Heart left ventricle (tissue), 16 donors: Measurements from ENCODE around the gene SNN. TPM values are rescaled to one million over a fixed set of nuclear protein-coding genes. Genes with fewer than 3 reads are reported as not detected.

ENCODE experiments used
- ATAC-seq, 4 donors: fragments of 200-7000 bp; cut with Tn5 transposase; one replicate each; pipeline ENCODE4 v1.9.1; 2020 to 2022; ENCODE audit warnings: moderate library complexity in 4 of 4, mild to moderate bottlenecking in 3 of 4, moderate number of reproducible peaks in 1 of 4
- DNase-seq, 5 donors: peaks; one replicate each; pipeline ENCODE4 v3.0.0-alpha.2; 2020
- H3K27ac ChIP-seq, 12 donors: fragments of 200-600 bp; sonication (generic) in 4 of 12; one replicate each; pipeline versions ENCODE4 v1.5.0 to v1.8.0; 2016 to 2022; ENCODE audit warnings: mild to moderate bottlenecking in 2 of 12
- H3K27me3 ChIP-seq, 9 donors: fragments of 200-600 bp; sonication (generic) in 2 of 9; one replicate each; pipeline versions ENCODE4 v1.5.1 to v1.8.0; 2016 to 2022; ENCODE audit warnings: mild to moderate bottlenecking in 3 of 9
- H3K36me3 ChIP-seq, 9 donors: fragments of 200-600 bp; sonication (generic) in 2 of 9; one replicate each; pipeline versions ENCODE4 v1.5.0 to v1.8.0; 2018 to 2022; ENCODE audit warnings: mild to moderate bottlenecking in 2 of 9
- H3K4me1 ChIP-seq, 12 donors: fragments of 200-600 bp; sonication (generic) in 4 of 12; one replicate each; pipeline versions ENCODE4 v1.5.0 to v1.8.0; 2016 to 2022; ENCODE audit warnings: mild to moderate bottlenecking in 3 of 12
- H3K4me3 ChIP-seq, 12 donors: fragments of 200-600 bp; sonication (generic) in 4 of 12; one replicate each; pipeline versions ENCODE4 v1.5.0 to v1.8.0; 2017 to 2022; ENCODE audit warnings: mild to moderate bottlenecking in 9 of 12, moderate library complexity in 4 of 12
- H3K9me3 ChIP-seq, 12 donors: fragments of 200-600 bp; sonication (generic) in 4 of 12; one replicate each; pipeline versions ENCODE4 v1.5.0 to v1.8.0; 2016 to 2022; ENCODE audit warnings: mild to moderate bottlenecking in 1 of 12
- POLR2A ChIP-seq, 2 donors: fragments of 450-650 bp; IDR thresholded peaks; one replicate each; pipeline ENCODE4 v1.6.1; 2017; ENCODE audit warnings: antibody characterized with exemption in 2 of 2, mild to moderate bottlenecking in 2 of 2, moderate library complexity in 2 of 2
- WGBS, 4 donors: extraction: QIAGEN DNeasy Blood & Tissue Kit in 2 of 4; methylation state at CpG; one replicate each; pipeline versions ENCODE4 v1.1.5 to v1.1.7; 2013 to 2018; 5-methylcytosine and 5-hydroxymethylcytosine counted together
- intact Hi-C, 10 donors: fragments of 100-400 bp; cut with DNase I; formaldehyde crosslinking; loops; one replicate each; pipeline versions ENCODE4 v1.11.1 to v1.14.2; 2022
- polyA plus RNA-seq, 2 donors: library from polyadenylated mRNA; stranded (reverse); fragments of 200-250 nt; gene quantifications; one replicate each; pipeline ENCODE4 v1.2.3, GENCODE V29; 2013
- total RNA-seq, 9 donors: library from RNA; depleted of rRNA in 2 of 9; stranded (reverse); fragments of >200 nt in 2 of 9; fragmentation: NEBNext Ultra II Directional in 3 of 9; extraction: Animal tissue kit (Norgen Biotek cat#: 25700) in 3 of 9; gene quantifications; one replicate each; pipeline versions ENCODE4 v1.1.0 to v1.2.4, GENCODE V29; 2016 to 2023
- TF ChIP-seq, protein P1 (sequence below), 12 donors: fragments of 200-600 bp; sonication (generic) in 4 of 12; IDR thresholded peaks; one replicate each; pipeline versions ENCODE4 v1.5.0 to v1.8.0; 2018 to 2022; ENCODE audit warnings: antibody characterized with exemption in 12 of 12, mild to moderate bottlenecking in 5 of 12
- donor health status: ischemic (EF 13 %, LVEDD 7.1; RV severe dilation, severe dysfunction).
- donor health status: healthy with polysubstance abuse.
- donor health status: DM: no; HTN: yes; CAD: no.
- donor health status: DM: no; HTN: no; CAD: no.
- donor health status: ischemic (EF 25% LVEDD 6.9; RV normal size, moderate dysfunction).
- donor health status: ischemic (EF 25% LVEDD 5.7; RV mildly dilated, moderate dysfunction).
- donor health status: healthy.
- donor health status: DM: yes; HTN: yes; CAD: no.
- donor health status: ischemic (EF 35%, LVEDD 5.7; RV mildly dilated, moderate dysfunction).
- donor health status: nonischemic (EF 11% LVEDD 7.7; RV severe dilation, severe dysfunction).
- donor health status: DM: yes; HTN: yes; CAD: no.
- donor health status: PGD.
- donor health status: ischemic (EF 29% LVEDD 5.4; RV normal size, mild dysfunction).
- donor health status: nonischemic (EF 23%, LVEDD 6.1; RV moderate dilation, normal function).

SNN gene
- total and polyA plus RNA-seq, 11 donors = 12.5 to 60.0 (median 36.4) TPM

DNA sequence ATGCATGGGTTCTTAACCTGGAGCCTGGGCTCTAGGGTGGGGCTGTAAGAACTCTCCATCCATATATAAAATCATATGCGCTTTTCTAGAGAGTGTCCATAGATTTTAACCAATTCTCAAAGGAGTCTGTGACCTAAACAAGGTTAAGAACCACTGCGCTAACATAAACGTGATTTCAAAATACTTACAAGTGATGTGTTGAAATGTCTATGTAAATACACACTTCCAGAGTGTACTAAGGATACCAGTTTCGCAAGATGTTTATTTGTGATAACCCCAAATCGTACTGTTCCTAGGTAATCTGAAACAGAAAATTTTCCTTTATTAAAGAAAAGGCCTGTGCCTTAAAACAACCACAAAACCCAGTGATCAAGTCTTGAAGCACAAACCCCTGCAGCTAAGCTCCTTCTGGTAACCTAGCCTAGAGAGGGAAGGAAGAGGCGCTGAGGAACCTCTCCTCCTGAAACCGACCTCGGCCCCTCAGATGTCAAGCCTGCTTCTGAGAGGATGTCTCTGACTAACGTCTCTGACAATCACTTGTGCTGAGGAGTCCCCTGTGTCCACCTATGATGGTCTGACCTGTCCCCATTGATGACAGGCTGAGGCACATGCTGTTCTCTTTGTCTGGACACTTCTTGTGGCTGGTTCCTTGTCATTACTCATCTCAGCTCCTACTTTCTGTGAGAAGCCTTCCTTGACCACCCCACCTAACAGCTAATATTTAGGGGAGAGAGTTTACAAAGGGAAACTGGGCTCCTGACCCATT lies 32.2 kb downstream of the SNN start:
- H3K27me3 ChIP-seq = no peaks in the 10 kb centered on the region
- intact Hi-C loops = no loop called here
- TF ChIP-seq POLR2A (IDR thresholded peaks at IDR 0.05) = no peak
- TF ChIP-seq, protein P1, sequence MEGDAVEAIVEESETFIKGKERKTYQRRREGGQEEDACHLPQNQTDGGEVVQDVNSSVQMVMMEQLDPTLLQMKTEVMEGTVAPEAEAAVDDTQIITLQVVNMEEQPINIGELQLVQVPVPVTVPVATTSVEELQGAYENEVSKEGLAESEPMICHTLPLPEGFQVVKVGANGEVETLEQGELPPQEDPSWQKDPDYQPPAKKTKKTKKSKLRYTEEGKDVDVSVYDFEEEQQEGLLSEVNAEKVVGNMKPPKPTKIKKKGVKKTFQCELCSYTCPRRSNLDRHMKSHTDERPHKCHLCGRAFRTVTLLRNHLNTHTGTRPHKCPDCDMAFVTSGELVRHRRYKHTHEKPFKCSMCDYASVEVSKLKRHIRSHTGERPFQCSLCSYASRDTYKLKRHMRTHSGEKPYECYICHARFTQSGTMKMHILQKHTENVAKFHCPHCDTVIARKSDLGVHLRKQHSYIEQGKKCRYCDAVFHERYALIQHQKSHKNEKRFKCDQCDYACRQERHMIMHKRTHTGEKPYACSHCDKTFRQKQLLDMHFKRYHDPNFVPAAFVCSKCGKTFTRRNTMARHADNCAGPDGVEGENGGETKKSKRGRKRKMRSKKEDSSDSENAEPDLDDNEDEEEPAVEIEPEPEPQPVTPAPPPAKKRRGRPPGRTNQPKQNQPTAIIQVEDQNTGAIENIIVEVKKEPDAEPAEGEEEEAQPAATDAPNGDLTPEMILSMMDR (IDR thresholded peaks at IDR 0.05) = no peak
- peaks cover 0 to 24% (median 5%) of the 10 kb centered on the region in 12 donors for H3K4me1 ChIP-seq
- peak overlapping the region in 1 of 12 donors; percentile 16 for H3K27ac ChIP-seq
- peaks cover 0 to 79% (median 62%) of the 10 kb centered on the region in 9 donors for H3K36me3 ChIP-seq
- H3K4me3 ChIP-seq = no peak overlapping the region
- H3K9me3 ChIP-seq = no peaks in the 10 kb centered on the region
- WGBS, 4 donors = 73 to 80% (median 77%) methylated on average over 9 of the region's 9 CpGs
- ATAC-seq (no peak), DNase-seq (no peak)

DNA sequence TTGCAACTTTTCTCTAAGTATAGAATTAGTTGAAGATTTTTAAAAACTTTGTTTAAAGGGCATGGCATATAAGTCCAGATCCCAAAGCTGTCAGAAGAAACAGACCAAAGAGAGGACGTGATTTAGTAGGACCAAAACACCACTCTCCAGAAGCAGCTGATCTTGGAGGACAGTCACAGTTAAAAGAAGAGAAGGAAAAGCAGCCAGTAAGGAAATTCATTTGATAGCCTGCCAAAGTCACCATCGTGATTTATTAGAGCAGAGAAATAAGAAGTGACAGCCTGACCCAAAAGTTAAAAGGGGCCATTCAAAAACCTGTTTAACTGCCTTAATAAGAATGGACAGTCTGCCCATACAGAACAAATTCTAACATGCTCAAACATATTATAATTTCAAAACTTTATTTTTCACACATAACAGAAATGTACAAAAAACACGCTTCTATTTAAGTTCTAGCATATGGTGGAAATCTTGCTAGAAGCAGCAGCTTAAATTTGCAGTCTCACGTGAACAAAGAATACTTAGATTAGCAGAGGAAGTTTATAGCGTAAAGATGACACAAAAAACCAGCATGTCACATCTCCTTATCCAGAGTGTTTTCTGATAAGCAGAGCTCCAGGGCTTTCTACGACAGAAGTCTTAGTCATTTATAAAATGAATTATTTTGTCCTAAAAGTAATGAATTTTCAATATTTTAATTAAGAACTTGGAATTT lies 37.2 kb downstream of the SNN start:
- ATAC-seq (no peak), DNase-seq (no peak)
- H3K4me1 ChIP-seq = peaks cover 0 to 45% (median 20%) of the 10 kb centered on the region in 12 donors
- no peaks in the 10 kb centered on the region for H3K27me3 ChIP-seq
- peaks cover 0 to 59% (median 43%) of the 10 kb centered on the region in 9 donors for H3K36me3 ChIP-seq
- no peak overlapping the region for H3K4me3 ChIP-seq
- TF ChIP-seq, protein P1 (IDR thresholded peaks at IDR 0.05) = no peak
- no peak for TF ChIP-seq POLR2A (IDR thresholded peaks at IDR 0.05)
- H3K9me3 ChIP-seq = no peaks in the 10 kb centered on the region
- WGBS, 4 donors = 38 to 47% (median 42%) methylated on average over 6 of the region's 6 CpGs
- H3K27ac ChIP-seq = peak overlapping the region in 11 of 12 donors; percentile 34 to 83 (median 63)
- intact Hi-C loops = loop anchor here in 1 of 10 donors (2.0 kb wide), 1 partner anchor 65 kb away; no protein-coding TSS in a partner anchor

- Histone ChIP-seq H3K27ac (peak overlapping the region; percentile 1 to 83 (median 62)), H3K4me1 (peaks cover 0 to 45% (median 18%) of the 10 kb centered on the region in 12 donors), H3K4me3 (no peak overlapping the region), H3K27me3 (no peaks in the 10 kb centered on the region), H3K36me3 (peaks cover 0 to 62% (median 46%) of the 10 kb centered on the region in 9 donors), H3K9me3 (no peaks in the 10 kb centered on the region)
- TF ChIP-seq, protein P1 (IDR thresholded peaks at IDR 0.05) = no peak
- no peak for TF ChIP-seq POLR2A (IDR thresholded peaks at IDR 0.05)
- DNase-seq (peak in 3 of 5 donors; percentile 17 to 78 (median 59)), ATAC-seq (peak; percentile 94 to 98 (median 97))
- intact Hi-C loops = loop anchor here in 1 of 10 donors (2.0 kb wide), 1 partner anchor 65 kb away; no protein-coding TSS in a partner anchor
- 40 to 64% (median 56%) methylated on average over 5 of the region's 5 CpGs for WGBS, 4 donors
These were observed 38.0 kb downstream of the SNN start for GRCh38 chr16:11706180-11706742.
